Measurements from ENCODE around the gene MYL9. TPM values are rescaled to one million over a fixed set of nuclear protein-coding genes. Genes with fewer than 3 reads are reported as not detected.

MYL9 gene
- total and polyA plus RNA-seq, 10 of the 15 experiments (the other 5 are each of a cell fraction or from before 2014, with no cell fraction given): 0.28 to 1.7 (median 0.63) TPM; not detected in 3

GRCh38 chr20:36574366-36575135 is 33.2 kb downstream of the MYL9 start (continued):
- TF ChIP-seq E2F4 (IDR thresholded peaks at IDR 0.05; ENCODE audit: low read depth, low read length): no peak
- no peak for TF ChIP-seq KDM1A (IDR thresholded peaks at IDR 0.05; ENCODE audit: borderline replicate concordance)
- TF ChIP-seq NR2C1 (IDR thresholded peaks at IDR 0.05): no peak
- TF ChIP-seq ZNF207 (IDR thresholded peaks at IDR 0.05; ENCODE audit: borderline replicate concordance): no peak
- no peak for TF ChIP-seq SRF (IDR thresholded peaks at IDR 0.05; ENCODE audit: low read depth in 2 of 2, low read length in 2 of 2)
- no peak for TF ChIP-seq REST (IDR thresholded peaks at IDR 0.05; ENCODE audit: low read depth, low read length)
- TF ChIP-seq YY1 (IDR thresholded peaks at IDR 0.05; ENCODE audit: low read depth, low read length): no peak
- 0 out of 2 replicates have a peak, but pooled peaks have one; percentile 14 for TF ChIP-seq CBFB (IDR thresholded peaks at IDR 0.05; ENCODE audit: low read depth)
- no peak for TF ChIP-seq ZNF622 (IDR thresholded peaks at IDR 0.05)
- 0 out of 2 replicates have a peak, but pooled peaks have one; percentile 41 for TF ChIP-seq IRF4 (IDR thresholded peaks at IDR 0.05; ENCODE audit: low read depth, low read length)
- no peak for TF ChIP-seq TBL1XR1 (IDR thresholded peaks at IDR 0.05; ENCODE audit: low read depth, low read length)
- no peak; the same call in 1 of the 2 replicates for TF ChIP-seq GATAD2B (conservative IDR thresholded peaks at IDR 0.05; ENCODE audit: low read depth)
- no peak for TF ChIP-seq RUNX3 (IDR thresholded peaks at IDR 0.05; ENCODE audit: low read length)
- no peak for TF ChIP-seq BMI1 (IDR thresholded peaks at IDR 0.05; ENCODE audit: borderline replicate concordance)
- no peak for TF ChIP-seq FOXK2 (IDR thresholded peaks at IDR 0.05)
- no peak for TF ChIP-seq RB1 (IDR thresholded peaks at IDR 0.05; ENCODE audit: borderline replicate concordance)
- no peak for TF ChIP-seq SMC3 (IDR thresholded peaks at IDR 0.05; ENCODE audit: borderline replicate concordance, low read length)
- TF ChIP-seq ZSCAN29 (IDR thresholded peaks at IDR 0.05): no peak
- no peak for TF ChIP-seq CREB1 (IDR thresholded peaks at IDR 0.05; ENCODE audit: low read depth)
- peak; percentile 19 for TF ChIP-seq HDAC6 (IDR thresholded peaks at IDR 0.05; ENCODE audit: unreplicated experiment)
- TF ChIP-seq BRCA1 (IDR thresholded peaks at IDR 0.05; ENCODE audit: low read depth, low read length): no peak
- peak; percentile 61 for TF ChIP-seq MLLT1 (IDR thresholded peaks at IDR 0.05)
- TF ChIP-seq JUND (IDR thresholded peaks at IDR 0.05; ENCODE audit: low read depth, low read length): no peak
- TF ChIP-seq BCL3 (IDR thresholded peaks at IDR 0.05; ENCODE audit: borderline replicate concordance, insufficient read depth, low read depth, low read length, poor library complexity, severe bottlenecking): no peak
- TF ChIP-seq ESRRA (IDR thresholded peaks at IDR 0.05; ENCODE audit: low read length): no peak

Measured in GM12878 (cell line).